GM23338 (cell line): ENCODE results near the gene NDST1. TPM values are rescaled to one million over a fixed set of nuclear protein-coding genes. Genes with fewer than 3 reads are reported as not detected.

Experiments
- ATAC-seq: fragments of 200-7000 bp; cut with Tn5 transposase; 3 replicates; pipeline ENCODE4 v1.9.1; 2020
- DNase-seq: peaks from one replicate; pipeline ENCODE4 v3.0.0-alpha.2; 2015; ENCODE audit warnings: low spot score
- H2AFZ ChIP-seq: fragments of 200-600 bp; sonication (generic); 2 replicates; pipeline ENCODE4 v1.8.0; 2016; ENCODE audit warnings: antibody characterized with exemption, mild to moderate bottlenecking, moderate library complexity
- H3F3A ChIP-seq: fragments of 200-600 bp; sonication (generic); replicated peaks from 2 replicates; pipeline ENCODE4 v1.8.0; 2017; ENCODE audit warnings: antibody characterized with exemption, mixed run types, low read depth
- H3K27ac ChIP-seq: fragments of 200-600 bp; sonication (generic); 2 replicates; pipeline ENCODE4 v1.6.1; 2016; ENCODE audit warnings: low read depth
- H3K27me3 ChIP-seq: fragments of 200-600 bp; sonication (generic); 2 replicates; pipeline ENCODE4 v1.8.0; 2016; ENCODE audit warnings: mild to moderate bottlenecking, mixed run types, moderate library complexity; ENCODE audit not compliant: insufficient read depth
- H3K36me3 ChIP-seq: fragments of 200-600 bp; sonication (generic); 2 replicates; pipeline ENCODE4 v1.8.0; 2016; ENCODE audit warnings: mild to moderate bottlenecking; ENCODE audit not compliant: insufficient read depth
- H3K4me1 ChIP-seq: fragments of 200-600 bp; sonication (generic); 2 replicates; pipeline ENCODE4 v1.8.0; 2016; ENCODE audit warnings: mild to moderate bottlenecking, moderate library complexity; ENCODE audit not compliant: insufficient read depth
- H3K4me2 ChIP-seq: fragments of 200-600 bp; sonication (generic); 2 replicates; pipeline ENCODE4 v1.7.1; 2017; ENCODE audit warnings: mixed run types
- H3K4me3 ChIP-seq: fragments of 200-600 bp; sonication (generic); 2 replicates; pipeline ENCODE4 v1.6.1; 2016; ENCODE audit warnings: mixed run types
- H3K79me2 ChIP-seq: fragments of 200-600 bp; sonication (generic); replicated peaks from 2 replicates; pipeline ENCODE4 v1.8.0; 2017; ENCODE audit warnings: mild to moderate bottlenecking; ENCODE audit not compliant: insufficient read depth
- H3K9me2 ChIP-seq: fragments of 200-600 bp; sonication (generic); 2 replicates; pipeline ENCODE4 v1.8.0; 2017; ENCODE audit not compliant: insufficient read depth
- H4K20me1 ChIP-seq: fragments of 200-600 bp; sonication (generic); replicated peaks from 2 replicates; pipeline ENCODE4 v1.8.0; 2017; ENCODE audit warnings: mild to moderate bottlenecking; ENCODE audit not compliant: insufficient read depth
- H3K27ac Mint-ChIP-seq: 2 replicates; pipeline ENCODE4 v1.8.0; 2020; ENCODE audit warnings: inconsistent platforms, mild to moderate bottlenecking, moderate library complexity, mixed read lengths
- H3K27me3 Mint-ChIP-seq: 3 replicates; pipeline ENCODE4 v1.8.0; 2022; ENCODE audit warnings: low read depth, mild to moderate bottlenecking, moderate library complexity, mixed read lengths, inconsistent platforms; ENCODE audit not compliant: insufficient read depth, poor library complexity
- H3K36me3 Mint-ChIP-seq: 3 replicates; pipeline ENCODE4 v1.8.0; 2021; ENCODE audit warnings: low read depth, mild to moderate bottlenecking, inconsistent platforms, moderate library complexity, mixed read lengths
- H3K4me1 Mint-ChIP-seq: 3 replicates; pipeline ENCODE4 v1.8.0; 2020; ENCODE audit warnings: mild to moderate bottlenecking, inconsistent platforms, mixed read lengths
- H3K4me3 Mint-ChIP-seq: 3 replicates; pipeline ENCODE4 v1.8.0; 2021; ENCODE audit warnings: moderate library complexity, mild to moderate bottlenecking, inconsistent platforms, mixed read lengths
- H3K9me3 Mint-ChIP-seq: 3 replicates; pipeline ENCODE4 v1.8.0; 2020; ENCODE audit warnings: moderate library complexity, mild to moderate bottlenecking, inconsistent platforms, mixed read lengths
- CREB1 ChIP-seq: fragments of 250-450 bp; sonication (Bioruptor Pico); IDR thresholded peaks from 2 replicates; pipeline ENCODE4 v1.5.0; 2020; ENCODE audit warnings: low read depth, mild to moderate bottlenecking, moderate library complexity
- EZH2 ChIP-seq: fragments of 200-600 bp; sonication (generic); IDR thresholded peaks from one replicate; pipeline ENCODE4 v1.8.0; 2017; ENCODE audit warnings: antibody characterized with exemption, mild to moderate bottlenecking, low read depth; ENCODE audit not compliant: unreplicated experiment
- EZH2phosphoT487 ChIP-seq: fragments of 200-600 bp; sonication (generic); IDR thresholded peaks from one replicate; pipeline ENCODE4 v1.8.1; 2018; ENCODE audit warnings: antibody characterized with exemption; ENCODE audit not compliant: unreplicated experiment
- JUNB ChIP-seq: IDR thresholded peaks from one replicate; pipeline ENCODE4 v1.6.1; 2016; ENCODE audit warnings: antibody characterized with exemption; ENCODE audit not compliant: unreplicated experiment
- POLR2AphosphoS5 ChIP-seq: IDR thresholded peaks from 2 replicates; pipeline ENCODE4 v1.6.1; 2016; ENCODE audit warnings: antibody characterized with exemption, low read depth
- STAT1 ChIP-seq: IDR thresholded peaks from one replicate; pipeline ENCODE4 v1.6.1; 2016; ENCODE audit warnings: antibody characterized with exemption; ENCODE audit not compliant: unreplicated experiment
- ZNF114 ChIP-seq: fragments of 250-450 bp; sonication (Bioruptor Pico); IDR thresholded peaks from 2 replicates; pipeline ENCODE4 v1.5.0; 2020; ENCODE audit warnings: mild to moderate bottlenecking, moderate library complexity
- ZNF331 ChIP-seq: fragments of 250-450 bp; sonication (Bioruptor Pico); IDR thresholded peaks from 2 replicates; pipeline ENCODE4 v1.5.0; 2020; ENCODE audit warnings: low read depth, mild to moderate bottlenecking, moderate library complexity
- polyA plus RNA-seq: library from polyadenylated mRNA; unstranded; fragments of >200 nt; fragmentation: Nextera tagmentation; extraction: Ambion mirVana; gene quantifications from 2 replicates; pipeline ENCODE4 v1.2.1, GENCODE V29; 2016
- total RNA-seq: library from RNA; depleted of rRNA; stranded (reverse); fragments of >200 nt; shearing (Covaris generic); gene quantifications from 2 replicates; pipeline ENCODE4 v1.2.3, GENCODE V29; 2014
- TF ChIP-seq, protein P1 (sequence below): IDR thresholded peaks from one replicate; pipeline ENCODE4 v1.6.1; 2018; ENCODE audit warnings: antibody characterized with exemption; ENCODE audit not compliant: unreplicated experiment
- TF ChIP-seq, protein P2 (sequence below), 2 experiments: fragments of 200-600 bp in 1 of 2; sonication (generic) in 1 of 2; conservative IDR thresholded peaks; 2 replicates each; pipeline versions ENCODE4 v1.5.1 to v1.6.1; 2016 to 2017; ENCODE audit warnings: antibody characterized with exemption in 2 of 2, low read depth in 2 of 2, mild to moderate bottlenecking in 2 of 2, moderate library complexity in 1 of 2
- TF ChIP-seq, protein P3 (sequence below): fragments of 250-450 bp; sonication (Bioruptor Pico); IDR thresholded peaks from 2 replicates; pipeline ENCODE4 v1.5.0; 2020; ENCODE audit warnings: mild to moderate bottlenecking, moderate library complexity

NDST1 gene
- total and polyA plus RNA-seq, 2 experiments from 2014 or later = 7.3 to 85.0 TPM

DNA sequence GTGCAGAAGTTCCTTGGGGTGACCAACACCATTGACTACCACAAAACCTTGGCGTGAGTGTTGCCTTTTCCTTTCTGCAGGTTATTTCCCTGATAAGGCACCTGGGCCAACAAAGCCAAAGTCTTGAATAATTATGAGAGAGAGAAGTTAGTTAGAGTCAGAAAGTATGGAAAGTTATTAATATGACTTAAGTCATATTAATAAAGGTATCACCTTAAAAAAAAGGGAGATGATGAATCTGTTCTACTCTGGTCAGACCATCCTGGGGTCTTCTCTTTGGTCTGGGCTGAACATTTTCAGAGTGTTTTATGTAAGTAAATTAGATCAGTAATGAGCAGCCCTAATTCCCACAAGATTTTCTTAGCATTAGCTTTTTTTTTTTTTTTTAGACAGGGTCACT is 41.8 kb downstream of the NDST1 start:
- DNase-seq (no peak), ATAC-seq (no peak)
- Histone ChIP-seq H3K36me3 (peaks cover 21% of the 10 kb centered on the region), H3K4me3 (no peak overlapping the region), H4K20me1 (0 out of 2 replicates have a peak, but pooled peaks cover 6% of the 10 kb centered on the region), H3K9me2 (no peaks in the 10 kb centered on the region), H3F3A (no peaks in the 10 kb centered on the region), H3K4me1 (no peaks in the 10 kb centered on the region), H3K79me2 (no peaks in the 10 kb centered on the region), H3K4me2 (no peak overlapping the region), H3K27ac (no peak overlapping the region), H2AFZ (no peak overlapping the region), H3K27me3 (no peaks in the 10 kb centered on the region)
- no peak overlapping the region for H3K27ac Mint-ChIP-seq
- H3K4me3 Mint-ChIP-seq = no peak overlapping the region
- H3K9me3 Mint-ChIP-seq = no peaks in the 10 kb centered on the region
- peaks cover 16% of the 10 kb centered on the region for H3K27me3 Mint-ChIP-seq
- TF ChIP-seq, protein P1, sequence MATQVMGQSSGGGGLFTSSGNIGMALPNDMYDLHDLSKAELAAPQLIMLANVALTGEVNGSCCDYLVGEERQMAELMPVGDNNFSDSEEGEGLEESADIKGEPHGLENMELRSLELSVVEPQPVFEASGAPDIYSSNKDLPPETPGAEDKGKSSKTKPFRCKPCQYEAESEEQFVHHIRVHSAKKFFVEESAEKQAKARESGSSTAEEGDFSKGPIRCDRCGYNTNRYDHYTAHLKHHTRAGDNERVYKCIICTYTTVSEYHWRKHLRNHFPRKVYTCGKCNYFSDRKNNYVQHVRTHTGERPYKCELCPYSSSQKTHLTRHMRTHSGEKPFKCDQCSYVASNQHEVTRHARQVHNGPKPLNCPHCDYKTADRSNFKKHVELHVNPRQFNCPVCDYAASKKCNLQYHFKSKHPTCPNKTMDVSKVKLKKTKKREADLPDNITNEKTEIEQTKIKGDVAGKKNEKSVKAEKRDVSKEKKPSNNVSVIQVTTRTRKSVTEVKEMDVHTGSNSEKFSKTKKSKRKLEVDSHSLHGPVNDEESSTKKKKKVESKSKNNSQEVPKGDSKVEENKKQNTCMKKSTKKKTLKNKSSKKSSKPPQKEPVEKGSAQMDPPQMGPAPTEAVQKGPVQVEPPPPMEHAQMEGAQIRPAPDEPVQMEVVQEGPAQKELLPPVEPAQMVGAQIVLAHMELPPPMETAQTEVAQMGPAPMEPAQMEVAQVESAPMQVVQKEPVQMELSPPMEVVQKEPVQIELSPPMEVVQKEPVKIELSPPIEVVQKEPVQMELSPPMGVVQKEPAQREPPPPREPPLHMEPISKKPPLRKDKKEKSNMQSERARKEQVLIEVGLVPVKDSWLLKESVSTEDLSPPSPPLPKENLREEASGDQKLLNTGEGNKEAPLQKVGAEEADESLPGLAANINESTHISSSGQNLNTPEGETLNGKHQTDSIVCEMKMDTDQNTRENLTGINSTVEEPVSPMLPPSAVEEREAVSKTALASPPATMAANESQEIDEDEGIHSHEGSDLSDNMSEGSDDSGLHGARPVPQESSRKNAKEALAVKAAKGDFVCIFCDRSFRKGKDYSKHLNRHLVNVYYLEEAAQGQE = no peak
- TF ChIP-seq STAT1 (no peak), CREB1 (CRISPR knock-in tag) (no peak), EZH2phosphoT487 (no peak), EZH2 (no peak), POLR2AphosphoS5 (no peak), ZNF331 (CRISPR knock-in tag) (no peak), ZNF114 (CRISPR knock-in tag) (no peak), JUNB (no peak)
- TF ChIP-seq, protein P2, sequence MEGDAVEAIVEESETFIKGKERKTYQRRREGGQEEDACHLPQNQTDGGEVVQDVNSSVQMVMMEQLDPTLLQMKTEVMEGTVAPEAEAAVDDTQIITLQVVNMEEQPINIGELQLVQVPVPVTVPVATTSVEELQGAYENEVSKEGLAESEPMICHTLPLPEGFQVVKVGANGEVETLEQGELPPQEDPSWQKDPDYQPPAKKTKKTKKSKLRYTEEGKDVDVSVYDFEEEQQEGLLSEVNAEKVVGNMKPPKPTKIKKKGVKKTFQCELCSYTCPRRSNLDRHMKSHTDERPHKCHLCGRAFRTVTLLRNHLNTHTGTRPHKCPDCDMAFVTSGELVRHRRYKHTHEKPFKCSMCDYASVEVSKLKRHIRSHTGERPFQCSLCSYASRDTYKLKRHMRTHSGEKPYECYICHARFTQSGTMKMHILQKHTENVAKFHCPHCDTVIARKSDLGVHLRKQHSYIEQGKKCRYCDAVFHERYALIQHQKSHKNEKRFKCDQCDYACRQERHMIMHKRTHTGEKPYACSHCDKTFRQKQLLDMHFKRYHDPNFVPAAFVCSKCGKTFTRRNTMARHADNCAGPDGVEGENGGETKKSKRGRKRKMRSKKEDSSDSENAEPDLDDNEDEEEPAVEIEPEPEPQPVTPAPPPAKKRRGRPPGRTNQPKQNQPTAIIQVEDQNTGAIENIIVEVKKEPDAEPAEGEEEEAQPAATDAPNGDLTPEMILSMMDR (conservative IDR thresholded peaks at IDR 0.05; ENCODE audit: low read depth in 2 of 2) = no peak
- TF ChIP-seq, protein P3, sequence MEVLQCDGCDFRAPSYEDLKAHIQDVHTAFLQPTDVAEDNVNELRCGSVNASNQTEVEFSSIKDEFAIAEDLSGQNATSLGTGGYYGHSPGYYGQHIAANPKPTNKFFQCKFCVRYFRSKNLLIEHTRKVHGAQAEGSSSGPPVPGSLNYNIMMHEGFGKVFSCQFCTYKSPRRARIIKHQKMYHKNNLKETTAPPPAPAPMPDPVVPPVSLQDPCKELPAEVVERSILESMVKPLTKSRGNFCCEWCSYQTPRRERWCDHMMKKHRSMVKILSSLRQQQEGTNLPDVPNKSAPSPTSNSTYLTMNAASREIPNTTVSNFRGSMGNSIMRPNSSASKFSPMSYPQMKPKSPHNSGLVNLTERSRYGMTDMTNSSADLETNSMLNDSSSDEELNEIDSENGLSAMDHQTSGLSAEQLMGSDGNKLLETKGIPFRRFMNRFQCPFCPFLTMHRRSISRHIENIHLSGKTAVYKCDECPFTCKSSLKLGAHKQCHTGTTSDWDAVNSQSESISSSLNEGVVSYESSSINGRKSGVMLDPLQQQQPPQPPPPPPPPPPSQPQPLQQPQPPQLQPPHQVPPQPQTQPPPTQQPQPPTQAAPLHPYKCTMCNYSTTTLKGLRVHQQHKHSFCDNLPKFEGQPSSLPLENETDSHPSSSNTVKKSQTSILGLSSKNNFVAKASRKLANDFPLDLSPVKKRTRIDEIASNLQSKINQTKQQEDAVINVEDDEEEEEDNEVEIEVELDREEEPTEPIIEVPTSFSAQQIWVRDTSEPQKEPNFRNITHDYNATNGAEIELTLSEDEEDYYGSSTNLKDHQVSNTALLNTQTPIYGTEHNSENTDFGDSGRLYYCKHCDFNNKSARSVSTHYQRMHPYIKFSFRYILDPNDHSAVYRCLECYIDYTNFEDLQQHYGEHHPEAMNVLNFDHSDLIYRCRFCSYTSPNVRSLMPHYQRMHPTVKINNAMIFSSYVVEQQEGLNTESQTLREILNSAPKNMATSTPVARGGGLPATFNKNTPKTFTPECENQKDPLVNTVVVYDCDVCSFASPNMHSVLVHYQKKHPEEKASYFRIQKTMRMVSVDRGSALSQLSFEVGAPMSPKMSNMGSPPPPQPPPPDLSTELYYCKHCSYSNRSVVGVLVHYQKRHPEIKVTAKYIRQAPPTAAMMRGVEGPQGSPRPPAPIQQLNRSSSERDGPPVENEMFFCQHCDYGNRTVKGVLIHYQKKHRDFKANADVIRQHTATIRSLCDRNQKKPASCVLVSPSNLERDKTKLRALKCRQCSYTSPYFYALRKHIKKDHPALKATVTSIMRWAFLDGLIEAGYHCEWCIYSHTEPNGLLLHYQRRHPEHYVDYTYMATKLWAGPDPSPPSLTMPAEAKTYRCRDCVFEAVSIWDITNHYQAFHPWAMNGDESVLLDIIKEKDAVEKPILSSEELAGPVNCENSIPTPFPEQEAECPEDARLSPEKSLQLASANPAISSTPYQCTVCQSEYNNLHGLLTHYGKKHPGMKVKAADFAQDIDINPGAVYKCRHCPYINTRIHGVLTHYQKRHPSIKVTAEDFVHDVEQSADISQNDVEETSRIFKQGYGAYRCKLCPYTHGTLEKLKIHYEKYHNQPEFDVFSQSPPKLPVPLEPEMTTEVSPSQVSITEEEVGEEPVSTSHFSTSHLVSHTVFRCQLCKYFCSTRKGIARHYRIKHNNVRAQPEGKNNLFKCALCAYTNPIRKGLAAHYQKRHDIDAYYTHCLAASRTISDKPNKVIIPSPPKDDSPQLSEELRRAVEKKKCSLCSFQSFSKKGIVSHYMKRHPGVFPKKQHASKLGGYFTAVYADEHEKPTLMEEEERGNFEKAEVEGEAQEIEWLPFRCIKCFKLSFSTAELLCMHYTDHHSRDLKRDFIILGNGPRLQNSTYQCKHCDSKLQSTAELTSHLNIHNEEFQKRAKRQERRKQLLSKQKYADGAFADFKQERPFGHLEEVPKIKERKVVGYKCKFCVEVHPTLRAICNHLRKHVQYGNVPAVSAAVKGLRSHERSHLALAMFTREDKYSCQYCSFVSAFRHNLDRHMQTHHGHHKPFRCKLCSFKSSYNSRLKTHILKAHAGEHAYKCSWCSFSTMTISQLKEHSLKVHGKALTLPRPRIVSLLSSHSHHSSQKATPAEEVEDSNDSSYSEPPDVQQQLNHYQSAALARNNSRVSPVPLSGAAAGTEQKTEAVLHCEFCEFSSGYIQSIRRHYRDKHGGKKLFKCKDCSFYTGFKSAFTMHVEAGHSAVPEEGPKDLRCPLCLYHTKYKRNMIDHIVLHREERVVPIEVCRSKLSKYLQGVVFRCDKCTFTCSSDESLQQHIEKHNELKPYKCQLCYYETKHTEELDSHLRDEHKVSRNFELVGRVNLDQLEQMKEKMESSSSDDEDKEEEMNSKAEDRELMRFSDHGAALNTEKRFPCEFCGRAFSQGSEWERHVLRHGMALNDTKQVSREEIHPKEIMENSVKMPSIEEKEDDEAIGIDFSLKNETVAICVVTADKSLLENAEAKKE = no peak
- peaks cover 62% of the 10 kb centered on the region for H3K36me3 Mint-ChIP-seq
- no peaks in the 10 kb centered on the region for H3K4me1 Mint-ChIP-seq
